Endothelial cell of umbilical vein (primary cell): ENCODE measurements around the gene LATS1. TPM values are rescaled to one million over a fixed set of nuclear protein-coding genes. Genes with fewer than 3 reads are reported as not detected.

ENCODE experiments used
- BruUV-seq: library from RNA; stranded (reverse); fragments of 400-500 nt; replicated peaks from 2 replicates; lab custom pipeline; 2021; lab: Mats Ljungman, UMichigan
- CTCF ChIA-PET: fragments of 300-600, 350-600 bp; sonication (Branson Sonifier 250); formaldehyde crosslinking; loops from one replicate; lab custom pipeline; 2021; ENCODE audit warnings: antibody characterized with exemption, inconsistent platforms; lab: Charles Lee
- POLR2A ChIA-PET: fragments of 300-600, 350-600 bp; sonication (Branson Sonifier 250); formaldehyde crosslinking; loops from one replicate; lab custom pipeline; 2021; ENCODE audit warnings: antibody characterized with exemption, inconsistent platforms; lab: Charles Lee
- DNase-seq: peaks from one replicate; pipeline ENCODE4 v3.0.0-alpha.2; 2011; ENCODE audit warnings: low read depth, low spot score
- FAIRE-seq: peaks from 2 replicates; lab custom pipeline; 2011; peaks lifted over from hg19 to GRCh38; lab: Jason Lieb, UNC
- H2AFZ ChIP-seq: 2 replicates; pipeline ENCODE4 v1.6.0; 2012; ENCODE audit warnings: low read depth, low read length, control low read depth, inconsistent platforms
- H3K27ac ChIP-seq: 2 replicates; pipeline ENCODE4 v1.5.1; 2011; ENCODE audit warnings: low read depth, mild to moderate bottlenecking, control low read depth, low read length, moderate library complexity; ENCODE audit not compliant: insufficient read depth
- H3K27me3 ChIP-seq, 2 experiments: 2 replicates each; pipeline versions ENCODE4 v1.6.0 to v1.6.1; 2011; ENCODE audit warnings: low read length in 2 of 2, mixed read lengths in 1 of 2; ENCODE audit not compliant: control insufficient read depth in 2 of 2, insufficient read depth in 2 of 2
- H3K36me3 ChIP-seq, 2 experiments: 2 replicates in 1 of 2; 3 replicates in 1 of 2; pipeline ENCODE4 v1.5.1; 2011; ENCODE audit warnings: low read length in 2 of 2, mild to moderate bottlenecking in 1 of 2, moderate library complexity in 1 of 2; ENCODE audit not compliant: control insufficient read depth in 2 of 2, insufficient read depth in 2 of 2; ENCODE audit errors: extremely low read depth in 1 of 2
- H3K4me1 ChIP-seq: 3 replicates; pipeline ENCODE4 v1.5.1; 2011; ENCODE audit warnings: mild to moderate bottlenecking, low read length; ENCODE audit not compliant: control insufficient read depth, insufficient read depth; ENCODE audit errors: extremely low read depth
- H3K4me2 ChIP-seq: 2 replicates; pipeline ENCODE4 v1.6.1; 2011; ENCODE audit warnings: low read length, control low read depth, mixed read lengths; ENCODE audit not compliant: insufficient read depth
- H3K4me3 ChIP-seq, 3 experiments: fragments of 200-600 bp in 1 of 3; sonication (generic), shearing (Covaris generic) in 1 of 3; replicated peaks in 1 of 3; 2 replicates each; pipeline ENCODE4 v1.5.1; 2011 to 2016; ENCODE audit warnings: control low read depth in 3 of 3, low read length in 3 of 3, mild to moderate bottlenecking in 2 of 3, inconsistent platforms in 1 of 3, low read depth in 1 of 3, moderate library complexity in 1 of 3; ENCODE audit not compliant: insufficient read depth in 1 of 3
- H3K79me2 ChIP-seq: 2 replicates; pipeline ENCODE4 v1.6.0; 2012; ENCODE audit warnings: low read length, inconsistent platforms; ENCODE audit not compliant: control insufficient read depth, insufficient read depth
- H3K9ac ChIP-seq: replicated peaks from 2 replicates; pipeline ENCODE3; 2011; ENCODE audit warnings: low read length, control low read depth; ENCODE audit not compliant: insufficient read depth; ENCODE audit errors: extremely low read depth
- H3K9me1 ChIP-seq: replicated peaks from 3 replicates; pipeline ENCODE4 v1.6.0; 2011; ENCODE audit warnings: mild to moderate bottlenecking, low read length; ENCODE audit not compliant: control insufficient read depth, insufficient read depth; ENCODE audit errors: extremely low read depth
- H3K9me3 ChIP-seq: replicated peaks from 2 replicates; pipeline ENCODE4 v1.5.1; 2012; ENCODE audit warnings: low read length, inconsistent platforms; ENCODE audit not compliant: control insufficient read depth, insufficient read depth
- H4K20me1 ChIP-seq: replicated peaks from 2 replicates; pipeline ENCODE3; 2011; ENCODE audit warnings: mild to moderate bottlenecking, low read length; ENCODE audit not compliant: control insufficient read depth, insufficient read depth; ENCODE audit errors: extremely low read depth
- CTCF ChIP-seq, 2 donors: IDR thresholded peaks; 1 replicate in 1 of 2; 2 replicates in 1 of 2; pipeline ENCODE4 v1.5.1; 2011; ENCODE audit warnings: low read length in 2 of 2, mild to moderate bottlenecking in 2 of 2, moderate library complexity in 2 of 2, control low read depth in 1 of 2, inconsistent platforms in 1 of 2, low read depth in 1 of 2; ENCODE audit not compliant: insufficient read depth in 1 of 2; ENCODE audit errors: extremely low read depth in 1 of 2
- EZH2 ChIP-seq: IDR thresholded peaks from 2 replicates; pipeline ENCODE4 v1.6.1; 2012; ENCODE audit warnings: borderline replicate concordance, low read depth, mild to moderate bottlenecking, moderate library complexity, low read length, inconsistent platforms; ENCODE audit not compliant: severe bottlenecking
- FOS ChIP-seq: IDR thresholded peaks from 2 replicates; pipeline ENCODE4 v1.6.1; 2011; ENCODE audit warnings: mild to moderate bottlenecking, low read length, moderate library complexity, borderline replicate concordance; ENCODE audit not compliant: insufficient read depth
- GATA2 ChIP-seq: IDR thresholded peaks from 2 replicates; pipeline ENCODE4 v1.7.0; 2011; ENCODE audit warnings: low read depth, mild to moderate bottlenecking, moderate library complexity, mixed read lengths, low read length; ENCODE audit not compliant: insufficient read length, insufficient read depth
- JUN ChIP-seq: IDR thresholded peaks from 2 replicates; pipeline ENCODE4 v1.6.1; 2011; ENCODE audit warnings: borderline replicate concordance, low read depth; ENCODE audit not compliant: insufficient read length, insufficient read depth
- MAX ChIP-seq: IDR thresholded peaks from 2 replicates; pipeline ENCODE4 v1.6.1; 2011; ENCODE audit not compliant: insufficient read depth, insufficient read length
- MYC ChIP-seq: IDR thresholded peaks from one replicate; pipeline ENCODE4 v1.6.1; 2011; ENCODE audit warnings: mild to moderate bottlenecking, low read depth, low read length
- POLR2A ChIP-seq: IDR thresholded peaks from 2 replicates; pipeline ENCODE4 v1.6.1; 2012; ENCODE audit warnings: low read depth, mild to moderate bottlenecking, control low read depth, low read length
- POLR2AphosphoS5 ChIP-seq: IDR thresholded peaks from 2 replicates; pipeline ENCODE4 v1.6.1; 2012; ENCODE audit warnings: low read depth, mild to moderate bottlenecking, control low read depth, low read length, moderate library complexity; ENCODE audit not compliant: insufficient read depth
- dilution Hi-C: fragments of 300-500 bp; cut with MboI; formaldehyde crosslinking; loops from one replicate; pipeline ENCODE4 v1.15.0; 2019; ENCODE audit warnings: low sequenced_read_pairs; ENCODE audit not compliant: extremely low pct_ligation_motif_present
- intact Hi-C: fragments of 100-400 bp; cut with micrococcal nuclease; formaldehyde crosslinking; loops from one replicate; pipeline ENCODE4 v1.10.0; 2022
- polyA plus RNA-seq, 4 experiments: library from polyadenylated mRNA; depleted of rRNA in 3 of 4; stranded (reverse) in 3 of 4; unstranded in 1 of 4; fragments of >200 nt; gene quantifications; 2 replicates each; pipeline versions ENCODE4 v1.2.1 to v1.2.3, GENCODE V29; 2011 to 2012; ENCODE audit warnings: missing spikeins in 1 of 4
- total RNA-seq: library from RNA; stranded (reverse); gene quantifications from 2 replicates; pipeline ENCODE4 v1.2.3, GENCODE V29; 2021

Gene LATS1
- total and polyA plus RNA-seq, 2 donors (not counting 3 experiments of a cell fraction or from before 2014, with no cell fraction given) = 8.4 to 27.6 TPM

- dilution Hi-C loops (no loop called here), intact Hi-C loops (no loop called here)
- H3K9me1 ChIP-seq = no peaks in the 10 kb centered on the region
- no peaks in the 10 kb centered on the region for H3K27me3 ChIP-seq
- DNase-seq (no peak), FAIRE-seq (no peak)
- POLR2A ChIA-PET = no interaction called here
- H3K27ac ChIP-seq = no peak overlapping the region
- no peaks in the 10 kb centered on the region for H3K9me3 ChIP-seq
- H4K20me1 ChIP-seq = no peaks in the 10 kb centered on the region
- H3K4me3 ChIP-seq = no peak overlapping the region
- H3K79me2 ChIP-seq = no peaks in the 10 kb centered on the region
- CTCF ChIA-PET = interaction anchor here (1.6 kb wide), 1 partner anchor 11 kb away, joined by 3 read pairs; no protein-coding TSS in a partner anchor
- no peak overlapping the region for H2AFZ ChIP-seq
- peaks cover 2 to 18% of the 10 kb centered on the region in 2 experiments for H3K36me3 ChIP-seq
- H3K4me2 ChIP-seq = no peak overlapping the region
- H3K4me1 ChIP-seq = no peaks in the 10 kb centered on the region
- TF ChIP-seq POLR2A (no peak), MYC (no peak), GATA2 (no peak), FOS (no peak)
- H3K9ac ChIP-seq = no peak overlapping the region
- no TSS peak for BruUV-seq
Observed at GRCh38 chr6:149734915-149735314, 17.0 kb upstream of the LATS1 start.

GRCh38 chr6:149733089-149733720 is 15.3 kb upstream of the LATS1 start:
- Histone ChIP-seq H2AFZ (no peak overlapping the region), H3K4me1 (no peaks in the 10 kb centered on the region), H3K27me3 (no peaks in the 10 kb centered on the region), H3K4me3 (no peak overlapping the region), H3K9me1 (no peaks in the 10 kb centered on the region), H3K9me3 (no peaks in the 10 kb centered on the region), H3K4me2 (no peak overlapping the region), H4K20me1 (no peaks in the 10 kb centered on the region), H3K36me3 (peaks cover 2 to 21% of the 10 kb centered on the region in 2 experiments), H3K79me2 (no peaks in the 10 kb centered on the region), H3K27ac (no peak overlapping the region), H3K9ac (no peak overlapping the region)
- POLR2A ChIA-PET = no interaction called here
- no TSS peak for BruUV-seq
- TF ChIP-seq JUN (no peak), FOS (no peak), MAX (no peak), POLR2A (no peak), CTCF (IDR thresholded peaks at IDR 0.05; ENCODE audit: extremely low read depth in 1 of 2, insufficient read depth in 1 of 2, low read depth in 1 of 2, low read length in 2 of 2) (no peak), MYC (no peak), EZH2 (no peak), GATA2 (no peak), POLR2AphosphoS5 (no peak)
- dilution Hi-C loops (no loop called here), intact Hi-C loops (no loop called here)
- CTCF ChIA-PET = interaction anchor here (1.0 kb wide), 1 partner anchor 7 kb away, joined by 3 read pairs; no protein-coding TSS in a partner anchor
- no peak for FAIRE-seq
- DNase-seq = no peak
